ENCODE data around the gene LAMP5.

LAMP5 gene

DNA sequence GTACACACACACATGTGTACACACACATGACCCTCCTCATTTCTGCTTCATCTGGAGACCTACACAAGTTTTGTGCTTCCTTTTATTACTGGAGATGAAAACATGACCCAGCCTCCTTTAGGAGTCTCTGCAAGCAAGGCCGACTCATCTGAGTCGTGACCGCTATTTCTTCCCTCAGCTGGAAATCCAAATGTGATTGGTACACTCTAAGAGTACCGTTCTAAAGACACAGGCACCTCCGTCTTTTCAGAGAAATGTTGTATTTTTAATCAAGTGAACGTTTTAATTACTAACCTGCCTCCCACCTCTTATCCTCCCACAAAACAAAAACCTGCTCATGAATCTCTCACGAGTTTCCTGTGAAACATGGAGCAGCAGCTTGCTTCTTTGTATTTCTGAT lies 63.0 kb downstream of the LAMP5 start:
- Histone ChIP-seq H3K9ac (ENCODE audit: low read length) (no peak overlapping the region), H3F3A (ENCODE audit: insufficient read depth, low read length) (no peaks in the 10 kb centered on the region), H3K9me2 (ENCODE audit: low read depth, low read length) (no peaks in the 10 kb centered on the region), H4K20me1 (ENCODE audit: insufficient read depth, low read length) (no peaks in the 10 kb centered on the region), H3K36me3 (ENCODE audit: insufficient read depth, low read length) (no peaks in the 10 kb centered on the region), H2AFZ (ENCODE audit: low read length) (no peak overlapping the region), H3K79me2 (ENCODE audit: insufficient read depth, low read length) (no peaks in the 10 kb centered on the region), H3K4me1 (ENCODE audit: insufficient read depth, low read length, severe bottlenecking) (no peaks in the 10 kb centered on the region), H3K4me2 (ENCODE audit: low read length) (no peak overlapping the region), H3K9me3 (ENCODE audit: low read length) (no peaks in the 10 kb centered on the region), H3K27me3 (ENCODE audit: insufficient read depth, low read length) (no peaks in the 10 kb centered on the region), H3K27ac (ENCODE audit: low read depth, low read length, poor library complexity, severe bottlenecking) (no peak overlapping the region), H3K4me3 (ENCODE audit: low read depth, low read length, poor library complexity, severe bottlenecking) (no peak overlapping the region)
- TF ChIP-seq, protein P1, sequence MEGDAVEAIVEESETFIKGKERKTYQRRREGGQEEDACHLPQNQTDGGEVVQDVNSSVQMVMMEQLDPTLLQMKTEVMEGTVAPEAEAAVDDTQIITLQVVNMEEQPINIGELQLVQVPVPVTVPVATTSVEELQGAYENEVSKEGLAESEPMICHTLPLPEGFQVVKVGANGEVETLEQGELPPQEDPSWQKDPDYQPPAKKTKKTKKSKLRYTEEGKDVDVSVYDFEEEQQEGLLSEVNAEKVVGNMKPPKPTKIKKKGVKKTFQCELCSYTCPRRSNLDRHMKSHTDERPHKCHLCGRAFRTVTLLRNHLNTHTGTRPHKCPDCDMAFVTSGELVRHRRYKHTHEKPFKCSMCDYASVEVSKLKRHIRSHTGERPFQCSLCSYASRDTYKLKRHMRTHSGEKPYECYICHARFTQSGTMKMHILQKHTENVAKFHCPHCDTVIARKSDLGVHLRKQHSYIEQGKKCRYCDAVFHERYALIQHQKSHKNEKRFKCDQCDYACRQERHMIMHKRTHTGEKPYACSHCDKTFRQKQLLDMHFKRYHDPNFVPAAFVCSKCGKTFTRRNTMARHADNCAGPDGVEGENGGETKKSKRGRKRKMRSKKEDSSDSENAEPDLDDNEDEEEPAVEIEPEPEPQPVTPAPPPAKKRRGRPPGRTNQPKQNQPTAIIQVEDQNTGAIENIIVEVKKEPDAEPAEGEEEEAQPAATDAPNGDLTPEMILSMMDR (IDR thresholded peaks at IDR 0.05; ENCODE audit: low read length) = no peak
- no peak for TF ChIP-seq EZH2 (IDR thresholded peaks at IDR 0.05; ENCODE audit: borderline replicate concordance, low read length)

DNA sequence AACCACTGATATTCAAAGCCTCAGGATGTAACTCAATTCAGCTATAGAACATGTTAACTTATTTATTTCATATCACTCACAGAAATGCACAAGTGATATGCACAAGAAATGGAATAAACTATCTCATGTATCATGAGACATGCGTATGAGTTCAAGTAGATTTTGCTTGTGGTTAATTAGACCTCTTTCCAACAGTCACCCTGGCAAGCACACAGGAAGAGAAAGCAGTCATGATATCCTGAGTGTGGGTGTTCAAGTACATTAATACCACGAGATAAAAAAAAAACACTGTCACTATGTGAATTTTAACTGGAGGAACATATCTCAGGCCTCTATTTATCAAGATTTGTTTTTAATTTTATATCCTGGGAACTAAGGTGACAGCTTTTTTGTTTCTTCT lies 64.2 kb downstream of the LAMP5 start:
- Histone ChIP-seq H3K9me3 (ENCODE audit: low read length) (no peaks in the 10 kb centered on the region), H3K4me3 (ENCODE audit: low read depth, low read length, poor library complexity, severe bottlenecking) (no peak overlapping the region), H3K4me1 (ENCODE audit: insufficient read depth, low read length, severe bottlenecking) (no peaks in the 10 kb centered on the region), H3K9ac (ENCODE audit: low read length) (no peak overlapping the region), H2AFZ (ENCODE audit: low read length) (no peak overlapping the region), H3K27ac (ENCODE audit: low read depth, low read length, poor library complexity, severe bottlenecking) (no peak overlapping the region), H4K20me1 (ENCODE audit: insufficient read depth, low read length) (no peaks in the 10 kb centered on the region), H3F3A (ENCODE audit: insufficient read depth, low read length) (no peaks in the 10 kb centered on the region), H3K4me2 (ENCODE audit: low read length) (no peak overlapping the region), H3K79me2 (ENCODE audit: insufficient read depth, low read length) (no peaks in the 10 kb centered on the region), H3K27me3 (ENCODE audit: insufficient read depth, low read length) (no peaks in the 10 kb centered on the region), H3K36me3 (ENCODE audit: insufficient read depth, low read length) (no peaks in the 10 kb centered on the region), H3K9me2 (ENCODE audit: low read depth, low read length) (no peaks in the 10 kb centered on the region)
- TF ChIP-seq EZH2 (IDR thresholded peaks at IDR 0.05; ENCODE audit: borderline replicate concordance, low read length) = no peak
- TF ChIP-seq, protein P1 (IDR thresholded peaks at IDR 0.05; ENCODE audit: low read length) = no peak

Data from OCI-LY1 (cell line).